Astrocyte (in vitro differentiated cells and primary cell): ENCODE measurements around the gene NPR2. TPM values are rescaled to one million over a fixed set of nuclear protein-coding genes. Genes with fewer than 3 reads are reported as not detected.

Source experiments
- DNase-seq: peaks from one replicate; pipeline ENCODE4 v3.0.0-alpha.2; 2010; ENCODE audit warnings: low read depth
- FAIRE-seq: peaks from 2 replicates; lab custom pipeline; 2011; peaks lifted over from hg19 to GRCh38; lab: Jason Lieb, UNC
- H2AFZ ChIP-seq: 2 replicates; pipeline ENCODE4 v1.6.0; 2012; ENCODE audit warnings: low read depth, low read length, inconsistent platforms
- H3K27ac ChIP-seq: 2 replicates; pipeline ENCODE4 v1.5.1; 2011; ENCODE audit warnings: low read depth, low read length, inconsistent platforms
- H3K27me3 ChIP-seq: 2 replicates; pipeline ENCODE4 v1.6.0; 2011; ENCODE audit warnings: low read length, inconsistent platforms; ENCODE audit not compliant: insufficient read depth
- H3K36me3 ChIP-seq: 2 replicates; pipeline ENCODE4 v1.5.1; 2011; ENCODE audit warnings: low read length, inconsistent platforms; ENCODE audit not compliant: insufficient read depth
- H3K4me1 ChIP-seq: 2 replicates; pipeline ENCODE4 v1.5.1; 2011; ENCODE audit warnings: low read length, inconsistent platforms; ENCODE audit not compliant: insufficient read depth
- H3K4me2 ChIP-seq: 2 replicates; pipeline ENCODE4 v1.6.0; 2012; ENCODE audit warnings: low read length, inconsistent platforms
- H3K4me3 ChIP-seq: 2 replicates; pipeline ENCODE4 v1.5.1; 2011; ENCODE audit warnings: low read depth, mild to moderate bottlenecking, low read length, inconsistent platforms; ENCODE audit not compliant: insufficient read depth
- H3K79me2 ChIP-seq: 2 replicates; pipeline ENCODE4 v1.6.0; 2012; ENCODE audit warnings: mild to moderate bottlenecking, low read length, inconsistent platforms; ENCODE audit not compliant: insufficient read depth
- H3K9ac ChIP-seq: 2 replicates; pipeline ENCODE4 v1.6.0; 2012; ENCODE audit warnings: mild to moderate bottlenecking, low read length, inconsistent platforms
- H3K9me3 ChIP-seq: 2 replicates; pipeline ENCODE4 v1.5.1; 2012; ENCODE audit warnings: low read depth, mild to moderate bottlenecking, low read length, inconsistent platforms; ENCODE audit not compliant: insufficient read depth
- H4K20me1 ChIP-seq: 2 replicates; pipeline ENCODE4 v1.6.0; 2012; ENCODE audit warnings: low read length, inconsistent platforms; ENCODE audit not compliant: insufficient read depth
- H3K27ac Mint-ChIP-seq: one replicate; pipeline ENCODE4 v1.8.0; 2021; ENCODE audit warnings: mild to moderate bottlenecking, mixed read lengths; ENCODE audit not compliant: unreplicated experiment
- H3K27me3 Mint-ChIP-seq: one replicate; pipeline ENCODE4 v1.8.0; 2021; ENCODE audit warnings: low read depth, mixed read lengths; ENCODE audit not compliant: unreplicated experiment
- H3K36me3 Mint-ChIP-seq: one replicate; pipeline ENCODE4 v1.8.0; 2021; ENCODE audit warnings: low read depth, mixed read lengths; ENCODE audit not compliant: unreplicated experiment
- H3K4me1 Mint-ChIP-seq: one replicate; pipeline ENCODE4 v1.8.0; 2021; ENCODE audit warnings: low read depth, mixed read lengths; ENCODE audit not compliant: unreplicated experiment
- H3K4me3 Mint-ChIP-seq: one replicate; pipeline ENCODE4 v1.8.0; 2021; ENCODE audit warnings: mild to moderate bottlenecking, moderate library complexity, mixed read lengths; ENCODE audit not compliant: unreplicated experiment
- H3K9me3 Mint-ChIP-seq: one replicate; pipeline ENCODE4 v1.8.0; 2021; ENCODE audit warnings: mild to moderate bottlenecking, mixed read lengths; ENCODE audit not compliant: unreplicated experiment
- EZH2 ChIP-seq: IDR thresholded peaks from 2 replicates; pipeline ENCODE4 v1.6.1; 2012; ENCODE audit warnings: mild to moderate bottlenecking, low read length, inconsistent platforms; ENCODE audit not compliant: insufficient read depth
- total RNA-seq: library from RNA; stranded (reverse); gene quantifications from 2 replicates; pipeline ENCODE4 v1.2.1, GENCODE V29; 2021
- TF ChIP-seq, protein P1 (sequence below): IDR thresholded peaks from 2 replicates; pipeline ENCODE4 v1.5.1; 2011; ENCODE audit warnings: low read depth, mild to moderate bottlenecking, inconsistent platforms, low read length, moderate library complexity; ENCODE audit not compliant: insufficient read depth

NPR2 gene
- total RNA-seq, 1 donor from 2014 or later, result 24.6 TPM

GRCh38 chr9:35749515-35750255 lies 41.7 kb upstream of the NPR2 start:
- Histone ChIP-seq H3K79me2 (peaks cover 58% of the 10 kb centered on the region), H3K36me3 (peaks cover 21% of the 10 kb centered on the region)
- peak overlapping the region; percentile 1 for H3K27ac Mint-ChIP-seq

DNA sequence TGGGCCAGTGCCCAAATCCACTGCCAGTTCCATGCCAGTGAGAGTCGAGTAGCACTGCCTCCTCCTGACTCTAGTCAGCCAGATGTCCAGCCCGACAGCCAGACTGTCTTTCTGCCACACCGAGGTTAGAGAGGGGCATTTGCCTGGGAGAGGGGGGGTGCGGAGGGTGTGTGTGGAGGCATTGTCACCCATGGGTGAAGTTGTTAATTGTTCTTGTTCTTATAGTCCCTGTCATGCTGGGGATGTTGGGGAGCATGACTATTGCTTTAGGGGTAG lies 41.2 kb upstream of the NPR2 start:
- TF ChIP-seq, protein P1, sequence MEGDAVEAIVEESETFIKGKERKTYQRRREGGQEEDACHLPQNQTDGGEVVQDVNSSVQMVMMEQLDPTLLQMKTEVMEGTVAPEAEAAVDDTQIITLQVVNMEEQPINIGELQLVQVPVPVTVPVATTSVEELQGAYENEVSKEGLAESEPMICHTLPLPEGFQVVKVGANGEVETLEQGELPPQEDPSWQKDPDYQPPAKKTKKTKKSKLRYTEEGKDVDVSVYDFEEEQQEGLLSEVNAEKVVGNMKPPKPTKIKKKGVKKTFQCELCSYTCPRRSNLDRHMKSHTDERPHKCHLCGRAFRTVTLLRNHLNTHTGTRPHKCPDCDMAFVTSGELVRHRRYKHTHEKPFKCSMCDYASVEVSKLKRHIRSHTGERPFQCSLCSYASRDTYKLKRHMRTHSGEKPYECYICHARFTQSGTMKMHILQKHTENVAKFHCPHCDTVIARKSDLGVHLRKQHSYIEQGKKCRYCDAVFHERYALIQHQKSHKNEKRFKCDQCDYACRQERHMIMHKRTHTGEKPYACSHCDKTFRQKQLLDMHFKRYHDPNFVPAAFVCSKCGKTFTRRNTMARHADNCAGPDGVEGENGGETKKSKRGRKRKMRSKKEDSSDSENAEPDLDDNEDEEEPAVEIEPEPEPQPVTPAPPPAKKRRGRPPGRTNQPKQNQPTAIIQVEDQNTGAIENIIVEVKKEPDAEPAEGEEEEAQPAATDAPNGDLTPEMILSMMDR, result no peak
- no peak for TF ChIP-seq EZH2
- peaks cover 23% of the 10 kb centered on the region for H3K36me3 Mint-ChIP-seq

More at GRCh38 chr9:35749515-35750255, 41.7 kb upstream of the NPR2 start:
- peak overlapping the region; percentile 63 for H3K27ac ChIP-seq
- H3K4me3 ChIP-seq, result peak overlapping the region; percentile 92
- H2AFZ ChIP-seq, result peak overlapping the region; percentile 91
- Mint-ChIP-seq H3K4me3 (peak overlapping the region; percentile 95), H3K4me1 (peaks cover 22% of the 10 kb centered on the region), H3K36me3 (peaks cover 25% of the 10 kb centered on the region), H3K27me3 (no peaks in the 10 kb centered on the region), H3K9me3 (no peaks in the 10 kb centered on the region)
- H3K27me3 ChIP-seq, result no peaks in the 10 kb centered on the region
- FAIRE-seq (no peak), DNase-seq (no peak)
- peaks cover 46% of the 10 kb centered on the region for H4K20me1 ChIP-seq
- H3K4me1 ChIP-seq, result peaks cover 29% of the 10 kb centered on the region
- TF ChIP-seq, protein P1, result no peak
- no peak for TF ChIP-seq EZH2
- H3K4me2 ChIP-seq, result peak overlapping the region; percentile 95
- peak overlapping the region; percentile 93 for H3K9ac ChIP-seq
- no peaks in the 10 kb centered on the region for H3K9me3 ChIP-seq

GRCh38 chr9:35753466-35753865 lies 37.9 kb upstream of the NPR2 start:
- no peak for TF ChIP-seq EZH2
- TF ChIP-seq, protein P1, result no peak
- FAIRE-seq (no peak), DNase-seq (no peak)
- H3K27me3 Mint-ChIP-seq, result no peaks in the 10 kb centered on the region
- no peak overlapping the region for H3K27ac Mint-ChIP-seq
- no peaks in the 10 kb centered on the region for H3K27me3 ChIP-seq
- H3K9me3 ChIP-seq, result no peaks in the 10 kb centered on the region
- H3K36me3 ChIP-seq, result peaks cover 19% of the 10 kb centered on the region
- peaks cover 2% of the 10 kb centered on the region for H3K4me1 Mint-ChIP-seq
- H2AFZ ChIP-seq, result no peak overlapping the region
- H3K27ac ChIP-seq, result no peak overlapping the region
- H3K4me1 ChIP-seq, result peaks cover 28% of the 10 kb centered on the region
- no peak overlapping the region for H3K4me3 ChIP-seq
- H3K9ac ChIP-seq, result no peak overlapping the region
- H3K79me2 ChIP-seq, result peaks cover 22% of the 10 kb centered on the region
- H3K4me3 Mint-ChIP-seq, result peak overlapping the region; percentile 24
- H3K4me2 ChIP-seq, result no peak overlapping the region
- H3K36me3 Mint-ChIP-seq, result peaks cover 18% of the 10 kb centered on the region
- no peaks in the 10 kb centered on the region for H3K9me3 Mint-ChIP-seq
- peaks cover 19% of the 10 kb centered on the region for H4K20me1 ChIP-seq

More for the DNA sequence above, 41.2 kb upstream of the NPR2 start:
- no peaks in the 10 kb centered on the region for H3K27me3 ChIP-seq
- Mint-ChIP-seq H3K27me3 (no peaks in the 10 kb centered on the region), H3K4me1 (peaks cover 20% of the 10 kb centered on the region), H3K9me3 (no peaks in the 10 kb centered on the region), H3K4me3 (peak overlapping the region; percentile 95), H3K27ac (peak overlapping the region; percentile 1)
- peak overlapping the region; percentile 92 for H3K4me3 ChIP-seq
- H3K4me1 ChIP-seq, result peaks cover 29% of the 10 kb centered on the region
- FAIRE-seq (no peak), DNase-seq (no peak)
- peak overlapping the region; percentile 93 for H3K9ac ChIP-seq
- H3K36me3 ChIP-seq, result peaks cover 19% of the 10 kb centered on the region
- peaks cover 55% of the 10 kb centered on the region for H3K79me2 ChIP-seq
- H3K4me2 ChIP-seq, result peak overlapping the region; percentile 95
- H2AFZ ChIP-seq, result no peak overlapping the region
- H3K27ac ChIP-seq, result no peak overlapping the region
- H3K9me3 ChIP-seq, result no peaks in the 10 kb centered on the region
- H4K20me1 ChIP-seq, result peaks cover 45% of the 10 kb centered on the region
